Adrenal gland (tissue), 12 donors: ENCODE measurements around the gene HDAC10. TPM values are rescaled to one million over a fixed set of nuclear protein-coding genes. Genes with fewer than 3 reads are reported as not detected.

Source experiments
- DNase-seq, 7 donors: peaks; one replicate each; pipeline ENCODE4 v3.0.0-alpha.2; 2019 to 2020
- H3K27ac ChIP-seq, 5 donors: fragments of 200-600 bp; sonication (generic) in 4 of 5; 1 replicate in 3 of 5; 2 replicates in 2 of 5; pipeline versions ENCODE4 v1.5.1 to v1.8.0; 2016 to 2020; ENCODE audit warnings: mild to moderate bottlenecking in 1 of 5
- H3K27me3 ChIP-seq: fragments of 200-600 bp; 2 replicates; pipeline ENCODE4 v1.8.0; 2021
- H3K36me3 ChIP-seq, 2 donors: fragments of 200-600 bp; replicated peaks in 1 of 2; 1 replicate in 1 of 2; 2 replicates in 1 of 2; pipeline versions ENCODE4 v1.5.1 to v1.8.0; 2018 to 2022
- H3K4me1 ChIP-seq, 2 donors: fragments of 200-600 bp; replicated peaks in 1 of 2; 1 replicate in 1 of 2; 2 replicates in 1 of 2; pipeline versions ENCODE4 v1.5.1 to v1.8.0; 2018 to 2021
- H3K4me3 ChIP-seq, 4 donors: fragments of 200-600 bp; sonication (generic) in 3 of 4; one replicate each; pipeline ENCODE4 v1.5.1; 2016 to 2018
- H3K9me3 ChIP-seq, 3 donors: fragments of 200-600 bp; sonication (generic) in 1 of 3; replicated peaks in 1 of 3; 1 replicate in 2 of 3; 2 replicates in 1 of 3; pipeline versions ENCODE4 v1.5.1 to v1.8.0; 2016 to 2021
- CTCF ChIP-seq, 6 experiments: fragments of 450-650 bp in 4 of 6; fragments of 200-600 bp in 2 of 6; sonication (generic) in 1 of 6; IDR thresholded peaks; 1 replicate in 5 of 6; 2 replicates in 1 of 6; pipeline versions ENCODE4 v1.5.1 to v1.8.0; 2016 to 2021; ENCODE audit warnings: antibody characterized with exemption in 6 of 6, mild to moderate bottlenecking in 2 of 6, moderate library complexity in 1 of 6
- POLR2A ChIP-seq, 2 donors: fragments of 450-650 bp; IDR thresholded peaks; one replicate each; pipeline ENCODE4 v1.6.1; 2017; ENCODE audit warnings: antibody characterized with exemption in 2 of 2, mild to moderate bottlenecking in 2 of 2, moderate library complexity in 1 of 2
- WGBS, 4 donors: extraction: QIAGEN DNeasy Blood & Tissue Kit in 2 of 4; methylation state at CpG; one replicate each; pipeline versions ENCODE4 v1.1.5 to v1.1.7; 2013 to 2017; 5-methylcytosine and 5-hydroxymethylcytosine counted together
- intact Hi-C, 2 donors: fragments of 100-400 bp; cut with DNase I; formaldehyde crosslinking; loops; one replicate each; pipeline versions ENCODE4 v1.14.1 to v1.15.0; 2022 to 2023
- polyA plus RNA-seq, 3 donors: library from polyadenylated mRNA; stranded (reverse); fragments of 200-250 nt in 2 of 3; fragments of 350-450 nt in 1 of 3; fragmentation: Illumina TruSeq in 1 of 3; extraction: RNeasy Lipid Tissue Mini Kit (QIAGEN cat#74804) in 1 of 3; gene quantifications; one replicate each; pipeline ENCODE4 v1.2.3, GENCODE V29; 2013 to 2014
- total RNA-seq, 9 donors: library from RNA; depleted of rRNA in 4 of 9; stranded (reverse); fragments of >200 nt in 4 of 9; fragments of 120-200 nt in 1 of 9; fragmentation: NEBNext Ultra II Directional in 1 of 9; extraction: Animal tissue kit (Norgen Biotek cat#: 25700) in 1 of 9; gene quantifications; one replicate each; pipeline versions ENCODE4 v1.1.0 to v1.2.4, GENCODE V29; 2013 to 2023
- donor health status: healthy with polysubstance abuse.
- donor health status: Bipolar disorder and iron deficiency.
- donor health status: DM: yes; HTN: yes; CAD: no.
- donor health status: DM: no; HTN: no; CAD: no.
- donor health status: DM: no; HTN: no; CAD: no.
- donor health status: DM: yes; HTN: yes; CAD: no.

HDAC10 gene
- total and polyA plus RNA-seq, 12 donors: 2.0 to 179 (median 41.5) TPM

GRCh38 chr22:50227579-50228215, 23.4 kb downstream of the HDAC10 start:
- H3K4me3 ChIP-seq: no peak overlapping the region
- H3K27ac ChIP-seq: no peak overlapping the region
- no peaks in the 10 kb centered on the region for H3K9me3 ChIP-seq
- peaks cover 0 to 54% of the 10 kb centered on the region in 2 donors for H3K36me3 ChIP-seq
- TF ChIP-seq POLR2A (IDR thresholded peaks at IDR 0.05) (no peak), CTCF (IDR thresholded peaks at IDR 0.05) (no peak)
- WGBS, 4 donors: 90 to 95% (median 94%) methylated on average over 9 to 25 of the region's 25 CpGs
- no peak for DNase-seq
- intact Hi-C loops: no loop called here
- H3K4me1 ChIP-seq: no peaks in the 10 kb centered on the region
- no peaks in the 10 kb centered on the region for H3K27me3 ChIP-seq

DNA sequence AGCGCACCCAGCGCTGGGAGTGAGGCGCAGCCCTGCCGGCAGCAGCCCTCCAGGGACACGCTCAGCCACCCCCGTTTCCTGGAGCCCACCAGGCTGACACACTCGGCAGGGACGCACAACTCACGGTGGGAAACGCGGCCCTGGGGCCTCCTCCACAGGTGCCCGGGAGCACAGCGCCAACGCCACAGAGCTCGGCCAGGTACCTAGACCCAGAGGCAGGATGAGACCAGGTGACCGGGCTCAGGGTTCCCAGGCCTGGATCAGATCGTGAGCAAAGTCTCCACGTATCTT, 24.2 kb downstream of the HDAC10 start:
- TF ChIP-seq CTCF (IDR thresholded peaks at IDR 0.05): no peak
- no peak for TF ChIP-seq POLR2A (IDR thresholded peaks at IDR 0.05)
- Histone ChIP-seq H3K27me3 (no peaks in the 10 kb centered on the region), H3K4me3 (no peak overlapping the region), H3K36me3 (peaks cover 0 to 56% of the 10 kb centered on the region in 2 donors), H3K27ac (no peak overlapping the region), H3K4me1 (no peaks in the 10 kb centered on the region), H3K9me3 (no peaks in the 10 kb centered on the region)
- WGBS, 4 donors: 88 to 93% (median 93%) methylated on average over 17 to 18 of the region's 18 CpGs; no CpG with 5 or more reads in 1 of the 4 donors
- intact Hi-C loops: no loop called here
- no peak for DNase-seq

GRCh38 chr22:50226063-50226874, 24.8 kb downstream of the HDAC10 start:
- H3K9me3 ChIP-seq: no peaks in the 10 kb centered on the region
- intact Hi-C loops: no loop called here
- no peak overlapping the region for H3K27ac ChIP-seq
- TF ChIP-seq POLR2A (IDR thresholded peaks at IDR 0.05) (no peak), CTCF (IDR thresholded peaks at IDR 0.05) (no peak)
- DNase-seq: no peak
- peaks cover 0 to 62% of the 10 kb centered on the region in 2 donors for H3K36me3 ChIP-seq
- no peak overlapping the region for H3K4me3 ChIP-seq
- no peaks in the 10 kb centered on the region for H3K4me1 ChIP-seq
- WGBS, 4 donors: 91 to 93% (median 93%) methylated on average over 16 to 31 of the region's 31 CpGs
- no peaks in the 10 kb centered on the region for H3K27me3 ChIP-seq

DNA sequence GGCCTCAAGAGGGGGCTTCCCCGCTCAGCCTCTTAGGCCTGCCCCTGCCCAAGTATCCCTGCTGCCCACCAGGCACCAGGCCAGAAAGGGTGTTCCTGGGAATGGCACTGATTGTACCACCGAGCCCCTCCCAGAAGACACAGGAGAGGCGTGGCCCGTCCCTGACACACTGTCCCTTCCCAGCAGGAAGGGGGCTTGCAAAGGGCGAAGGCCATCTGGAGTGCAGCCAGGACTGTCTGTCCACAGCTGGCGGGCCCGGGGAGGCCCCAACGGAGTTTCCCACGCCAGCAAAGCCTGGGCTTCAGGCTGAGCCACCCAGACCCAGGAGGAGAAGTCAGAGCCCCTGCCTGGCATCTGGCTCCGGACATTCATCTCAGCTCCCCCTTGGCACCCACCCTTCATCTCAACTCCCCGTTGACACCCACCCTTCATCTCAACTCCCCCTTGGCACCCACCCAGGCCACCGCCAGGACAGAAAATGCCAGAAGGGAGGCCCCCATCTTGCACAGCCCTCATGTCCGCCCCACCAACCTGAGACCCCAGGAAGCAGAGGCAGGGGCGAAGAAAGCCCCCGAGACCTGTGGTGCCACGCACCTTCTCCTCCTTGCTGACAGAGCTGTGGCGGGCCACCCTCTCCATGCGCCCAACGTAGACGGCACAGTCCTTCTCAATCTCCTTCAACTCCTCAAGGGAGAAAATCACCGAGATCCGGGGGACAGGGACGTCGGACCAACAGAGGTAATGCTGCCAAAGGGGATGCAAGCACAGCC, 25.7 kb downstream of the HDAC10 start:
- Histone ChIP-seq H3K27ac (no peak overlapping the region), H3K4me1 (no peaks in the 10 kb centered on the region), H3K9me3 (no peaks in the 10 kb centered on the region), H3K4me3 (no peak overlapping the region), H3K36me3 (peaks cover 0 to 71% of the 10 kb centered on the region in 2 donors), H3K27me3 (no peaks in the 10 kb centered on the region)
- intact Hi-C loops: no loop called here
- no peak for DNase-seq
- WGBS, 4 donors: 85 to 93% (median 87%) methylated on average over 14 to 24 of the region's 24 CpGs
- TF ChIP-seq POLR2A (IDR thresholded peaks at IDR 0.05) (no peak), CTCF (IDR thresholded peaks at IDR 0.05) (no peak)
